Activated T-cell treated with anti-CD3 and anti-CD28 coated beads, Interleukin-2, amount 50 U/mL, for 72 hours (primary cell): Measurements from ENCODE around the gene AOC3. TPM values are rescaled to one million over a fixed set of nuclear protein-coding genes. Genes with fewer than 3 reads are reported as not detected.
"Not testable (repeated sequence)": the region's sequence is repeated elsewhere in the genome, so short reads cannot be mapped to it uniquely, and the experiment has no call there.

Source experiments
- ATAC-seq, 2 donors: fragments of 150-1000 bp; cut with Tn5 transposase; replicated peaks in 1 of 2; 2 replicates each; pipeline ENCODE4 v1.10.0; 2021; ENCODE audit warnings: moderate library complexity in 2 of 2, mild to moderate bottlenecking in 1 of 2
- DNase-seq, 2 donors: peaks; one replicate each; pipeline ENCODE4 v3.0.0; 2021 to 2022; ENCODE audit warnings: mixed read lengths in 1 of 2
- H3K27ac Mint-ChIP-seq: one replicate; pipeline ENCODE4 v1.8.0; 2022; ENCODE audit warnings: mild to moderate bottlenecking, moderate library complexity, mixed read lengths
- H3K27me3 Mint-ChIP-seq: one replicate; pipeline ENCODE4 v1.8.0; 2022; ENCODE audit warnings: low read depth, mixed read lengths
- H3K36me3 Mint-ChIP-seq, 2 donors: one replicate each; pipeline ENCODE4 v1.8.0; 2022; ENCODE audit warnings: mixed read lengths in 2 of 2, mild to moderate bottlenecking in 1 of 2; ENCODE audit not compliant: insufficient read depth in 2 of 2
- H3K4me1 Mint-ChIP-seq: one replicate; pipeline ENCODE4 v1.8.0; 2022; ENCODE audit warnings: low read depth, mixed read lengths
- H3K4me3 Mint-ChIP-seq, 2 donors: one replicate each; pipeline ENCODE4 v1.8.0; 2022; ENCODE audit warnings: mild to moderate bottlenecking in 2 of 2, mixed read lengths in 2 of 2, moderate library complexity in 2 of 2
- H3K9me3 Mint-ChIP-seq, 2 donors: one replicate each; pipeline ENCODE4 v1.8.0; 2022; ENCODE audit warnings: mixed read lengths in 2 of 2
- total RNA-seq, 2 donors: library from RNA; stranded (reverse); gene quantifications; one replicate each; pipeline ENCODE4 v1.2.3, GENCODE V29; 2022

Gene AOC3
- total RNA-seq, 2 donors from 2014 or later, result 6.8 to 9.4 TPM

- H3K27ac Mint-ChIP-seq, ATAC-seq, H3K9me3 Mint-ChIP-seq, H3K4me1 Mint-ChIP-seq, H3K36me3 Mint-ChIP-seq, H3K4me3 Mint-ChIP-seq, DNase-seq: not testable (repeated sequence)
- peaks cover 13% of the 10 kb centered on the region for H3K27me3 Mint-ChIP-seq
These were observed 49.0 kb downstream of the AOC3 start for GRCh38 chr17:42899981-42900380.

GRCh38 chr17:42900460-42901331 is 49.7 kb downstream of the AOC3 start, which contains the start of gene G6PC1:
Gene G6PC1, plus strand, starts transcription at chr17:42900799. Its CDS starts 78 bp downstream, at chr17:42900877.
- Mint-ChIP-seq H3K9me3 (no peaks in the 10 kb centered on the region), H3K4me3 (no peak within 1 kb of the TSS), H3K4me1 (no peaks in the 10 kb centered on the region), H3K27ac (no peak within 1 kb of the TSS), H3K36me3 (no peaks in the 10 kb centered on the region), H3K27me3 (peaks cover 13% of the 10 kb centered on the region)
- ATAC-seq (no peak), DNase-seq (no peak)

- no peak for DNase-seq
- Mint-ChIP-seq H3K4me1 (no peaks in the 10 kb centered on the region), H3K4me3 (no peak overlapping the region), H3K36me3 (no peaks in the 10 kb centered on the region), H3K27ac (no peak overlapping the region), H3K9me3 (no peaks in the 10 kb centered on the region), H3K27me3 (peaks cover 13% of the 10 kb centered on the region)
- ATAC-seq, result no peak
These were observed 50.7 kb downstream of the AOC3 start for GRCh38 chr17:42901535-42902229.

- H3K36me3 Mint-ChIP-seq, result no peaks in the 10 kb centered on the region
- H3K27ac Mint-ChIP-seq, result no peak overlapping the region
- DNase-seq (no peak), ATAC-seq (no peak)
- H3K27me3 Mint-ChIP-seq, result peaks cover 14% of the 10 kb centered on the region
- H3K9me3 Mint-ChIP-seq, result no peaks in the 10 kb centered on the region
- no peak overlapping the region for H3K4me3 Mint-ChIP-seq
- no peaks in the 10 kb centered on the region for H3K4me1 Mint-ChIP-seq
These were observed 53.1 kb downstream of the AOC3 start for GRCh38 chr17:42904110-42904469.

- H3K36me3 Mint-ChIP-seq, result no peaks in the 10 kb centered on the region
- no peak overlapping the region for H3K4me3 Mint-ChIP-seq
- H3K27ac Mint-ChIP-seq, result no peak overlapping the region
- no peak for ATAC-seq
- no peak for DNase-seq
- peaks cover 25% of the 10 kb centered on the region for H3K27me3 Mint-ChIP-seq
- no peaks in the 10 kb centered on the region for H3K9me3 Mint-ChIP-seq
- no peaks in the 10 kb centered on the region for H3K4me1 Mint-ChIP-seq
These were observed 55.9 kb downstream of the AOC3 start for GRCh38 chr17:42906772-42907446.

Other genes with a start within 250 kb of the AOC3 start
- gene RETREG3, start 241.8 kb upstream of the AOC3 start, total RNA-seq, result 10 to 100 TPM; 41.5 to 42.6 TPM
- 10 to 100 TPM; 42.3 to 51.5 TPM for gene TUBG1, start 241.5 kb upstream of the AOC3 start, total RNA-seq
- gene TUBG2, start 191.9 kb upstream of the AOC3 start, total RNA-seq, result 10 to 100 TPM in 1 of 2 donors, 1 to 10 TPM in 1; 8.1 to 11.2 TPM
- gene PLEKHH3, start 174.2 kb upstream of the AOC3 start, total RNA-seq, result 1 to 10 TPM; 1.2 to 1.9 TPM
- under 1 TPM in 1 of 2 donors, not detected in 1; 0.83 TPM for gene CCR10, start 169.4 kb upstream of the AOC3 start, total RNA-seq
- gene CNTNAP1, start 168.7 kb upstream of the AOC3 start, total RNA-seq, result 1 to 10 TPM in 1 of 2 donors, under 1 TPM in 1; 0.53 to 1.3 TPM
- gene EZH1, start 106.2 kb upstream of the AOC3 start, total RNA-seq, result 10 to 100 TPM; 40.9 to 45.9 TPM
- not detected for gene RAMP2, start 90.0 kb upstream of the AOC3 start, total RNA-seq
- 10 to 100 TPM; 64.4 to 71.6 TPM for gene VPS25, start 77.8 kb upstream of the AOC3 start, total RNA-seq
- gene WNK4, start 70.6 kb upstream of the AOC3 start, total RNA-seq, result 1 to 10 TPM; 1.0 to 1.1 TPM
- gene COA3, start 52.5 kb upstream of the AOC3 start, total RNA-seq, result 10 to 100 TPM; 21.9 to 23.9 TPM
- gene CNTD1, start 52.3 kb upstream of the AOC3 start, total RNA-seq, result under 1 TPM; 0.22 to 0.32 TPM
- 100 to 1,000 TPM in 1 of 2 donors, 10 to 100 TPM in 1; 98.4 to 100 TPM for gene BECN1, start 26.9 kb upstream of the AOC3 start, total RNA-seq
- gene PSME3, start 17.8 kb upstream of the AOC3 start, total RNA-seq, result 10 to 100 TPM; 87.4 to 91.2 TPM
- gene AOC2, start 6.6 kb upstream of the AOC3 start, total RNA-seq, result 10 to 100 TPM in 1 of 2 donors, 1 to 10 TPM in 1; 8.8 to 11.5 TPM
- gene G6PC1, start 49.6 kb downstream of the AOC3 start, total RNA-seq, result not detected
- 10 to 100 TPM; 50.7 to 52.2 TPM for gene AARSD1, start 113.3 kb downstream of the AOC3 start, total RNA-seq
- under 1 TPM; 0.36 to 0.95 TPM for gene PTGES3L, start 128.9 kb downstream of the AOC3 start, total RNA-seq
- gene RUNDC1, start 129.4 kb downstream of the AOC3 start, total RNA-seq, result 10 to 100 TPM in 1 of 2 donors, 1 to 10 TPM in 1; 10.0 to 11.5 TPM
- gene RPL27, start 147.2 kb downstream of the AOC3 start, total RNA-seq, result 1,000 to 10,000 TPM; 1,142 to 1,191 TPM
- 10 to 100 TPM; 28.3 to 63.3 TPM for gene IFI35, start 155.6 kb downstream of the AOC3 start, total RNA-seq
- 10 to 100 TPM; 13.2 to 23.2 TPM for gene VAT1, start 171.2 kb downstream of the AOC3 start, total RNA-seq
- not detected for gene RND2, start 174.0 kb downstream of the AOC3 start, total RNA-seq